Measurements from ENCODE around the gene BATF3.
"Not testable (repeated sequence)": the region's sequence is repeated elsewhere in the genome, so short reads cannot be mapped to it uniquely, and the experiment has no call there.

Gene BATF3

GRCh38 chr1:212655668-212656440 is 43.8 kb downstream of the BATF3 start:
- peak; percentile 68 for DNase-seq

GRCh38 chr1:212652609-212653008 is 47.0 kb downstream of the BATF3 start:
- no peak for DNase-seq

GRCh38 chr1:212651977-212652376 is 47.7 kb downstream of the BATF3 start:
- DNase-seq = no peak

- DNase-seq = no peak
Measured at GRCh38 chr1:212651521-212651920, 48.1 kb downstream of the BATF3 start.

GRCh38 chr1:212650228-212650627 is 49.4 kb downstream of the BATF3 start:
- peak; percentile 81 for DNase-seq

- DNase-seq = no peak
Measured at GRCh38 chr1:212649020-212649419, 50.6 kb downstream of the BATF3 start.

GRCh38 chr1:212648431-212648830 is 51.2 kb downstream of the BATF3 start:
- no peak for DNase-seq

- no peak for DNase-seq
Measured at GRCh38 chr1:212647004-212647403, 52.6 kb downstream of the BATF3 start.

- no peak for DNase-seq
Measured at GRCh38 chr1:212646588-212646987, 53.1 kb downstream of the BATF3 start.

GRCh38 chr1:212645546-212646543 is 53.8 kb downstream of the BATF3 start:
- DNase-seq = no peak

GRCh38 chr1:212644866-212645545 is 54.6 kb downstream of the BATF3 start:
- no peak for DNase-seq

GRCh38 chr1:212643877-212644276 is 55.8 kb downstream of the BATF3 start:
- no peak for DNase-seq

- DNase-seq = no peak
Measured at GRCh38 chr1:212641956-212642355, 57.7 kb downstream of the BATF3 start.

GRCh38 chr1:212640223-212640878 is 59.3 kb downstream of the BATF3 start:
- DNase-seq = no peak

- not testable (repeated sequence) for DNase-seq
Measured at GRCh38 chr1:212639524-212639923, 60.1 kb downstream of the BATF3 start.

- no peak for DNase-seq
Measured at GRCh38 chr1:212638492-212639151, 61.0 kb downstream of the BATF3 start.

GRCh38 chr1:212637902-212638301 is 61.7 kb downstream of the BATF3 start:
- DNase-seq = no peak
